KBM-7 (cell line): ENCODE results near the gene MAP2.
"Not testable (repeated sequence)": the region's sequence is repeated elsewhere in the genome, so short reads cannot be mapped to it uniquely, and the experiment has no call there.

ENCODE experiments used
- DNase-seq: peaks from one replicate; pipeline ENCODE4 v3.0.0-alpha.2; 2015
- in situ Hi-C: fragments of 300-500 bp; cut with MboI; formaldehyde crosslinking; loops from 2 replicates; pipeline ENCODE4 v1.14.3; 2020; ENCODE audit warnings: low sequenced_read_pairs, low pct_unique_long_range_greater_than_20kb, mixed read lengths

The MAP2 gene

DNA sequence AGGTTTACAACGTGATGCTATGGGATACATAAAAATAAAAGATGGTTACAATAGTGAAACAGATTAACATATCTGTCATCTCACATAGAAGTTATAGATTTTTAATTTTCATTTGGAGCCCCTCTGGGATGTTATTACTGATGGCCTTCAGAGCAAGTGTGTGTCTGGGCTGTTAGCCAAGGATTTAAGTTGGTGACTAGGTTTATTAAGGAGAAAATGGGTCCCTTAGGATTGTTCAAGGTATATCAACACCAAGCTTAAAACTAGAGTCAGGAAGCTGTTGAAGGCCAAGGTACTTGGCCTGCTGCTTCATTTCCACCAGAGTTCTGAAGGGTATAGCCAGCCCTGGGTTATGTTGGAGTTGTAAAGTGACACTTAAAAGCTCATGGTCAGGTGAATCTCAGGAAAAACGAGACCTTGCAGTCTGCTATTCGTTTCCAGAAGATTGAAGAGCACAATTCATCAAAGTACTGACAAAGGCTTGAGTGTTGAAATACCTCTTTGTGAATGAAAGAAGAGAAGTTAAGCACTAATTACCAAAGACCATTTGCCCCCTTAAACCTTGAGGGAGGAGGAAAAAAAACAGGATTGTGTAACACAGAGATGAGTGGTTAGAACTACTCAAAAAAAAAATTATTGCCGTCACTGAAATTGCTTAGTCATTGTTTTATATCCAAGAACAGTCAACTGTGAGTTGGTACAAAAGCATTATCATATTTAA lies 48.4 kb downstream of the MAP2 start:
- in situ Hi-C loops: no loop called here
- DNase-seq: peak; percentile 20

DNA sequence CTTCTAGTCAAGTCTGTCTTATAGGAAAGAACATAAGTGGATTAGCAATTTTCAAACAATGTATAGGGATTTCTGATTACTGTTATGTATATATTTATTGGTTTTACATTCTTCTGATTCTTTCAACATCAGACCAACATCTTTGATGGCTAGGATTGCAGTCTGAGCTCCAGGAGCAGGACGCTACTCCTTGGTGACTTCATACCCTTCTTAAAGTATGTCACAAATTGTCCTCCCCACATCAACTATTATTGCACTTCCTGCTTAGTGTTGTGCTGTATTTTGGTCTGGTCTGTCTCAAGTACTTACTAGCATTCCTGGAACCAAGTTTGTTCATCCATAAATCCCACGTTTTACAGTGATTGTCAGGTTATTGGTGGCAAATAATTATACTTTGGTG lies 49.0 kb downstream of the MAP2 start:
- in situ Hi-C loops: no loop called here
- DNase-seq: peak; percentile 4

DNA sequence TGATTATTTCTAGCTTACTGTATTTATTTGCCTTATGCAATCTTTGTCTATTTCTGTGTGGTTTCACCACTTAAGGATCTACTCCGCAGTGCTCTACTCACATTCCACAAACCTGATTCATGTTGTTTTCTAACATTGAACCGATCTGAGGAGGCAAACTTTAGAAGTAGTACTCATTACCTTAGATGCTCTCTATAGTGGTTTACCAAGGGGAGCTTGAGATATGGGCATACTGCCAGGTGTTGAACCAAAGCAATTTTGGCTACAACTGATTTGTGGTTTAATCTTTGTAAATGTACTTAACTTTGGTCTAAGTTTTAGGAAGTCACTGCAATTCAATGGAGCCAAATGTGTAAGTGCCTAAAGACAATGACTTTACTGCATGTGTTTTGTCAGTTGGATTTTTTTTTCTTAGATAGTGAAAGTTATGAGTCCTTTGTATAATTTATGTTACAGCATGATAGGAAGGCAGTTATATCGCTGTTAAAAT lies 50.1 kb downstream of the MAP2 start:
- in situ Hi-C loops: no loop called here
- DNase-seq: peak; percentile 11

DNA sequence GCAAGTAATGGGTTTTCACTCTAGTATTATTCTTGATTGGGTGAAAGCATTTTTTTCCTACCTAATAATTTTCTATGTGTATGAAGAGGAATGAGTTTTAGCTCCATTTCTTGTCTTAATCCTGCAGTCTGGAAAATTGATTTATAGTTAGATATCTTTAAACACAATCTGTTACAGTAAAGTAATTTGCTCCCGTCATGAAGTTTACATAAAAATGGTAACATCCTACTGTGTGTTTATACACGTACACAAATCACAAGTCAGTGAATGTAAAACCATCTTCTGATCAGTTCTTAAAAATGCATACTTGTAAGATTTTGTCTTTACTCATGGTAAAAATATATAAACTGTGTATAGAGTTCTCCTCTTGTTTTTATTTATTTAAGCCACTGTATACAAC lies 51.1 kb downstream of the MAP2 start:
- in situ Hi-C loops: no loop called here
- DNase-seq: no peak

DNA sequence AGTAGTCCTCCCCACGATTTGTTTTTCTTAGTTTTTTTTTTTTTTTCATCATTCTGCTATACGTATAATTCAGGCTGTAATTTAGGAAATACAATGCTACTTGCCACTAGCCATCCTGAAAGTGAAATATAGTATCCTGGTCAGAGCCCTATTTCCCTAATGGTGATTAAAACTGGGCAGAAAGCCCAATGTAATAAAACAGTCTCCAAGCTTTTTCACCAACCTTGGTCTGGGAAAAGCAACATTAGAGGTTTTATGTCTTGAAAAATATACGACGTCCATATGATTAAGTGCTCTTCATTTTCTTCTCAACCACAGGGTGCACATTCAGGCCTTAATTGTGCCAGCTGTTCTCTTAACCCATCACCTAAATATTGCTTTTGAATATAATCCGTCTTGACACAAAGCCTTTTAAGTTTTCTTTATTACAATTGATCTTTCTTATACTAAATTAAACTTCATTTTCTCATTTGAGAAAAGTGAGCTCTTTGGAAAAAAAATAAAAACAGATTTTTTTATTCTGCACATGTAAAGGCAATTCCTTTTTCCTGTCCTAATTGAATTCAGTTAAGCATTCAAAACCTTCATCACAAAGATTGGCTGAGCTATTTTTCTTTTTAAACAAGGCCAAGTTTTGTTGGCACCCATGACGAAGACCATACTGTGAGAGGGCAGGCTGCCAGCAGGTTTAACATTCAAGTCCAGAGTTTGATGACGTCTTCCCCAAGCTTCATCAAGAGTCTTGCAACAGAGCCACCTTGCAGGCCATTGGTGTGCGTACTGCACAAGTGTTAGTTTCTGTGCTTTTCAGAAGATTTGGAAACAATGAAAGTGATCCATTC lies 52.7 kb downstream of the MAP2 start:
- in situ Hi-C loops: no loop called here
- DNase-seq: no peak

DNA sequence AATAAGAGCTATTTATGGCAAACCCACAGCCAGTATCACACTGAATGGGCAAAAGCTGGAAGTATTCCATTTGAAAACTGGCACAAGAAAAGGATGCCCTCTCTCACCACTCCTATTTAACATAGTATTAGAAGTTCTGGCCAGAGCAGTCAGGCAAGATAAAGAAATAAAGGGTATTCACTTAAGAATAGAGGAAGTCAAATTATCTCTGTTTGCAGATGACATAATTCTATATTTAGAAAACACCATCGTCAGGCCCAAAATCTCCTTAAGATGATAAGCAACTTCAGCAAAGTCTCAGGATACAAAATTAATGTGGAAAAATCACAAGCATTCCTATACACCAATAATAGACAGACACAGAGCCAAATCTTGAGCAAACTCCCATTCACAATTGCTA lies 68.4 kb downstream of the MAP2 start:
- DNase-seq, in situ Hi-C loops: not testable (repeated sequence)

DNA sequence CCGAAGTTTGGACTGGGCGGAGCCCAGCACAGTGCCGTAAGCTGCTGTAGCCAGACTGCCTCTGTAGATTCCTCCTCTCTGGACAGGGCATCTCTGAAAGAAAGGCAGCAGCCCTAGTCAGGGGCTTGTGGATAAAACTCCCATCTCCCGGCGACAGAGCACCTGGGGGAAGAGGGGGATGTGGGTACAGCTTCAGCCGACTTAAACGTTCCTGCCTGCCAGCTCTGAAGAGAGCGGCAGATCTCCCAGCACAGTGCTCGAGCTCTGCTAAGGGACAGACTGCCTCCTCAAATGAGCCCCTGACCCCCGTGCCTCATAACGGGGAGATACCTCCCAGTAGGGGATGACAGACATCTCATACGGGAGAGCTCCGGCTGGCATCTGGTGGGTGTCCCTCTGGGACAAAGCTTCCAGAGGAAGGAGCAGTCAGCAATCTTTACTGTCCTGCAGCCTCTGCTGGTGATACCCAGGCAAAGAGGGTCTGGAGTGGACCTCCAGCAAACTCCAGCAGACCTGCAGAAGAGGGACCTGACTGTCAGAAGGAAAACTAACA lies 71.3 kb downstream of the MAP2 start:
- DNase-seq, in situ Hi-C loops: not testable (repeated sequence)

DNA sequence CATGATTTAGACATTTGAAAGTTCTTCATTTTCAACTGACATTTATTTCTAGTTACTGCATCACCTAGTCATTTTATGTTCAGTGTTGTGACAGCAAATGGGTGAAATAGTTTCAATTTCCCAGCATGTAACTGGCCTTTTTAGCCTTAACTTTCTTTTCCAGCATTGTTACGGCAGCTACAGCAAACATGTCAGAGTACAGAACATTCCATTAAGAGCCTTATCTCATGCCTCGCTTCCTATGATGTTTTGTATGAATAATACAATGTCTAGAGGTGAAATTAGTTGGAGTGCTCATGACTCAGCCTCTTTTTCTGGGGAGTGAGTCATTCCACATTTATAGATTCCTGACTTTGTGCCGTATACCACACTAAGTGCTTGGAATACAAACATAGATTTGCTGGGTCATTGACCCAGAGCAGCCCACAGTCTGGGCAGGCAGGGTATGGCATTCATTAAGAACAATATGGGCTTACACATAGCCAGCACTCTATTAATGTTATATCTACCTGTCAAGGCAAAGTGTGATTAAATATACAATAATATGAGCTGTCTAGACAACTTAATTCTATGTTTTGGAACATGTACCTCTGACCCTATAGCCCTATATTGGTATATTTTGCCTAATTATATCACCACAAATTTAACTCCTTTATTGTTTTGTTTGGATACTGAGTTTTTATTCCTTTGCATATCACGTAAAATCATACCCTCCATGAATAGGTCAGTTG lies 72.2 kb downstream of the MAP2 start:
- in situ Hi-C loops: no loop called here
- no peak for DNase-seq

DNA sequence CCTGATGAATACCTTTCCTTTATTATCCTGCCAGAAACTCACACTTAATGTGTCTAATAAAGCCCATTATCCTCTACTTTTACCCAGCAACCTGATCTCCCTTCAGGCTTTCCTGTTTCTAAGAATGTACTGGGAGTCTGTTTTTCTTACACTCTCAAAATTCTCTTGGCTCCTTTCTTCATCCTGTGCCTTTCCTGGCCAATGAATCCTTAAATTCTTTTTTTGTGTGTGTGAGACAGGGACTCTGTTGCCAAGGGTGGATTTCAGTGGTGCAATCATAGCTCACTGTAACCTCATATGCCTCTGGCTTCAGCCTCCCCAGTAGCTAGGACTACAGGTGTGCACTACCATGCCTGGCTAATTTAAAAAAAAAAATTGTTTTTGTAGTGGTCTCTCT lies 72.7 kb downstream of the MAP2 start:
- DNase-seq: no peak
- in situ Hi-C loops: no loop called here

DNA sequence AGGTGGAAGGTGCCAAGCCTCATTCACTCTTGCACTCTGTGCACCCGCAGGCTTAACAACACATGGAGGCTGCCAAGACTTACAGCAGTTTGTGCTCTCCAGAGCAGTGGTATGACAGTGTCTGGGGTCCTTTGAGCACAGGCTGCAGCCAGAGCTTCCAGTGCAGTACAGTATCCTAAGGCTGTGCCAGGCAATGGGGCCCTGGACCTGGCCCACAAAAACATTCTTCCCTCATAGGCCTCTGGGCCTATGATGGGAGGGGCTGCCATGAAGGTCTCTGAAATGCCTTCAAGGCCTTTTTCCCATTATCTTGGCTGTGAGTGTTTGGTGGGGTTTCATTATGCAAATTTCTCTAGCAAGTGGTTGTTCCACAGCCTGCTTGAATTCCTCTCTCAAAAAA lies 74.8 kb downstream of the MAP2 start:
- in situ Hi-C loops: no loop called here
- DNase-seq: no peak

DNA sequence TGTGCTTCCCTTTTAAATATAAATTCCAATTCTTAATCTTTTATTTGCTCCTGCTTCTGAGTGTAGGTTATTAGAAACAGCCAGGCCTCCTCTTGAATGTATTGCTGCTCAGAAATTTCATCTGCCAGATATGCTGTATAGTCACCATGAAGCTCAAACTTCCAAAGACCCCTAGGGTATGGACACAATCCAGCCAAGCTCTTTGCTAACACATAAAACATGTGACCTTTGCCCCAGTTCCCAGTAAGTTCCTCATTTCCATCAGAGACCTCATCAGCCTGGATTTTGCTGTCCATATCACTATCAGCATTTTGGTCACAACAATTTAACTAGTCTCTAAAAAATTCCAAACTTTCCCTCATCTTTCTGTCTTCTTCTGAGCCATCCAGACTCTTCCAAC lies 75.2 kb downstream of the MAP2 start:
- in situ Hi-C loops: no loop called here
- peak; percentile 21 for DNase-seq

DNA sequence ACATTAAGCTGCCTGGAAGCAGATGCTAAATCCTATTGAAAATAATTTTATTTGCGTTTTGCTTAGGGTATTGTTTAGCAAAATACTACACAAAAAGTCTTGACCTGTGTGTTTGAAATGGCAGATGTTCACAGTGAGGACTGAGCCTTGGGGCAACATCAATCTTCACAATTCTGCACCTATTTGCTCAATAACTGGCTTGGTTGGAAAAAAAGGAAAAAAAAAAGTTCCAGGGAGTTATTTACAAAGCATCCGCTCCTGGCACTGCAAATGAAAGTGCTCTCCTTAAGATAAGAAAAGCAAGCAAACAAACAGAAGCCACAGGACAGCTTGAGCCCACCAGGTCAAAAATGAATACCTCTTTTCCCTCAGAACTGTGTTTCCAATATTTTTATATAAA lies 77.7 kb downstream of the MAP2 start:
- no peak for DNase-seq
- in situ Hi-C loops: no loop called here

DNA sequence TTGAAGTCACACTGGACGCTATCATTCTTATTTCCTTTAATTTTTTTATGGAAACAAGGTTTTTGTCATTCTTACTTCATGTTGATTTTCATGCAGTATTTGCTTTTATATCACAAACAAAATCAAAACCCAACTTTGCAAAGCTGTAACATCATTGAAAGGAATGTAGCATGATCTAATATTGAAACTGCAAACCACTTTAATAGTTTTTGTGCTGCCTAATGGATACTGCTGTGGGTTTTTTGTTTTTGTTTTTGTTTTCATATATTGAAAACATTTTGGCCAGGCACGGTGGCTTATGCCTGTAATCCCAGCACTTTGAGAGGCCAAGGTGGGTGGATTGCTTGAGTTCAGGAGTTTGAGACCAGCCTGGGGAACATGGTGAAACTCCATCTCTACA lies 81.6 kb downstream of the MAP2 start:
- no peak for DNase-seq
- in situ Hi-C loops: no loop called here

DNA sequence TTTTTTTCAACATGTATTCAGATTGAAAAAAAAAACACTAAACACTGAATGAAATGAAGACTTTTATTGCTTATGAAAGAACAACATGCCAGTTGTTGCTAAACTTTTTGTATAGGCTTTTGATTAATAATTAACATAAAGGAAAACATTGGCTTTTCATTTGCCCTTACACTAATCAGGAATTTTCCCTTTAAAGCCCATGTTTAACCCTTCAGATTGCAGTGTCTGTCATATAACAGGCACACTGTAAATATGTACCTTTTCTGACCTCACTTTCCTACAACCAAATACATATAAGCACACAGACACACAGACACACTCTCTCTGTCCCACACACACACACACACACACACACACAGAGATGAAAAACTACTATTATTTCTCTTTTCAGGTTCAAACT lies 84.4 kb downstream of the MAP2 start:
- in situ Hi-C loops: no loop called here
- no peak for DNase-seq

DNA sequence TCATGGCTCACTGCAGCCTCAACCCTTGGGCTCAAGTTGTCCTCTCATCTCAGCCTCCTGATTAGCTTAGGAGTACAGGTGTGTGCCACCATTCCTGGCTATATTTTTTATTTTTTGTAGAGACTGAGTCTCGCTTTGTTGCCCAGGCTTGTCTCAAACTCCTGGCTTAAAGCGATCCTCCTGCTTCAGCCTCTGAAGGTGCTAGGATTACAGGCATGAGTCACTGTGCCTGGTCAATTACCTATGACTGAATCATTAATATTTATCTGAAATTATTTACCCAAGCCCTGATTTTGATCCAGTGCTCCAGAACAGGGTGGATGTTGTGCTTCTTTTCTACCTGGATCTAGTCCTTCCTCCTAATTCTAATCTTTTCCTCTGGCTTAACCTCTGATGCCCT lies 87.8 kb downstream of the MAP2 start:
- no peak for DNase-seq
- in situ Hi-C loops: no loop called here

DNA sequence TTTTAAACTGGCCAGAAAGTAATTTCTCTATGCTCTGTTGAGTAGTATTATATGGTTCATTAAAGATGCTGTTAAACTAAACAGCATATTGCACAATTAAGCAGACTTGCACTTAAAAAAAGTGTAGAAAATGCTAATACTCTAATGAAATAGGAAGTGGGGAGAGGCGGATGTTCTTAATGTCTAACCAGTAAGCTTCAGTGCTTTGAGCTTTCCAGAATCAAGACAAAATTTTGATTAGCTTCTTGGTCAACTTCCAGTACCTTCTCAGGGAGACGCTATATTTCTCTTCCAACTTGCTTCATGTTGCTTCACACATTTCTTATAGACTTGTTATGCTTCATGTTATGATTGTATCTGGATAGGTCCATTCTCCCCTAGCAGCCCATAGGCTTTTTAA lies 89.1 kb downstream of the MAP2 start:
- no peak for DNase-seq
- in situ Hi-C loops: no loop called here

DNA sequence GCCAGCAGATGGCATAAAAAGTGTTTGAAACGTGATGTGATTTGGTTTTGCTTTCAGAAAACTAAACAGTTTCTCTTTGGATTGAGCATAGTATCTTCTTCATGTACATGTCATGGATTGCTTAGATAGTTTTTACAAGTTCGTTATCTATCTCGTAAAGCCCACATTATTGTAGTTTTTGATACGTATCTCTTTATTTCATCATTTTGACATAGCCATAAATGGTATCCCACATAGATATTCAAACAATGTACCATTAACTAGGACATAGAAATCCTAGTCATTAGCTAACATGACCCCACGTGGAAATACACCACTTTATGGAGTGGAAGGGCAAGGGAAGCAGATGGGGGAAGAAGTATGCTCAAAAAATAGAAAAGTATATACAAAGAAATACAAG lies 93.6 kb downstream of the MAP2 start:
- DNase-seq: no peak
- in situ Hi-C loops: no loop called here

DNA sequence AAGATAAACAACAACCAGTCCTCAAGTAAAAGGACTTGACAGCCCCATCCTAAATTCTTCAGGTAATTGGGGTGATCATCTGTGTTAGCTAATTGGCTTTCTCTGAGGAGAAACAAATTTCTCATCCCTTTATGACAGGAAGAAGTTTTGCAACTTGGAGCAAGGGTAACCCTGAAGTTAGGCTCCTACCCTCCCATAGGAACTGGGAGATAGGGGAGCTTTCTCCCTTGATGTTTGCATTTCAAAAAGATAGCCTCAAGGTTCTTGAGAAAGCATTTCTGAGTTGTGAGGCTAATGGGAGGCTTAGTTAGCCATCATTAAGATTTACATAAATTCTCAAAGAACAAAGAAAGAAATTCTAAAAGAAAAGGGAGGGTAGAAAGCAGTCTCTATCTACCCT lies 95.4 kb downstream of the MAP2 start:
- no peak for DNase-seq
- in situ Hi-C loops: no loop called here

DNA sequence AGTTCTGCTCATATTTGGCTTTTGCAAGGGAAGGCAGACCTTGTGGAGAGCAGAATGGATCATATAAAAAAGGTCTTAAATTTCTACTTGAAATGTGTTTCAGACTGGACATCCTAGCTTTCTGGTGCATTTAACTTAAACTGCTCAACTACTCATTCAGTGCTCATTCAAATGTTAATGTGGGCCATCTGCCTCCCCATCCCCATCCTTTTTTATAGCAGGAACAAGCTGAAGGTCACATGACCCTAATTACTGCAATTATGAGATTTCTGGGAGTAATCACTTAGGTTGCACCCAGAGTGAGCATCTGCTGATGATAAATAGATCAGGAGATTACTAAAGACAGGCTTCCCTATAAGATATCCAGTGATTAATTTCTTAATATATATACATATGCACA lies 96.1 kb downstream of the MAP2 start:
- no peak for DNase-seq
- in situ Hi-C loops: no loop called here
